ENCODE results near the gene ARHGAP28.
"Not testable (repeated sequence)": the region's sequence is repeated elsewhere in the genome, so short reads cannot be mapped to it uniquely, and the experiment has no call there.

The ARHGAP28 gene

GRCh38 chr18:6776188-6776587 lies 46.7 kb downstream of the ARHGAP28 start:
- no peak for DNase-seq (ENCODE audit: low read depth)

- no peak for DNase-seq (ENCODE audit: low read depth)
Measured at GRCh38 chr18:6777509-6777908, 48.0 kb downstream of the ARHGAP28 start.

GRCh38 chr18:6778459-6779247 lies 49.1 kb downstream of the ARHGAP28 start:
- no peak for DNase-seq (ENCODE audit: low read depth)

- DNase-seq (ENCODE audit: low read depth) = no peak
Measured at GRCh38 chr18:6781142-6781714, 51.7 kb downstream of the ARHGAP28 start.

GRCh38 chr18:6781796-6782195 lies 52.3 kb downstream of the ARHGAP28 start:
- peak; percentile 53 for DNase-seq (ENCODE audit: low read depth)

- no peak for DNase-seq (ENCODE audit: low read depth)
Measured at GRCh38 chr18:6782861-6783260, 53.3 kb downstream of the ARHGAP28 start.

- DNase-seq (ENCODE audit: low read depth) = no peak
Measured at GRCh38 chr18:6784046-6784445, 54.5 kb downstream of the ARHGAP28 start.

- DNase-seq (ENCODE audit: low read depth) = peak; percentile 19
Measured at GRCh38 chr18:6785001-6785400, 55.5 kb downstream of the ARHGAP28 start.

GRCh38 chr18:6785411-6785810 lies 55.9 kb downstream of the ARHGAP28 start:
- no peak for DNase-seq (ENCODE audit: low read depth)

GRCh38 chr18:6792391-6792790 lies 62.9 kb downstream of the ARHGAP28 start:
- no peak for DNase-seq (ENCODE audit: low read depth)

- no peak for DNase-seq (ENCODE audit: low read depth)
Measured at GRCh38 chr18:6793455-6793854, 63.9 kb downstream of the ARHGAP28 start.

GRCh38 chr18:6793986-6794385 lies 64.5 kb downstream of the ARHGAP28 start:
- no peak for DNase-seq (ENCODE audit: low read depth)

- no peak for DNase-seq (ENCODE audit: low read depth)
Measured at GRCh38 chr18:6795307-6795706, 65.8 kb downstream of the ARHGAP28 start.

GRCh38 chr18:6796511-6796910 lies 67.0 kb downstream of the ARHGAP28 start:
- DNase-seq (ENCODE audit: low read depth) = no peak

GRCh38 chr18:6797171-6797570 lies 67.7 kb downstream of the ARHGAP28 start:
- no peak for DNase-seq (ENCODE audit: low read depth)

GRCh38 chr18:6798896-6799295 lies 69.4 kb downstream of the ARHGAP28 start:
- no peak for DNase-seq (ENCODE audit: low read depth)

- not testable (repeated sequence) for DNase-seq (ENCODE audit: low read depth)
Measured at GRCh38 chr18:6800309-6800708, 70.8 kb downstream of the ARHGAP28 start.

GRCh38 chr18:6807515-6808257 lies 78.2 kb downstream of the ARHGAP28 start:
- DNase-seq (ENCODE audit: low read depth) = no peak

GRCh38 chr18:6810191-6810590 lies 80.7 kb downstream of the ARHGAP28 start:
- no peak for DNase-seq (ENCODE audit: low read depth)

GRCh38 chr18:6811816-6812215 lies 82.3 kb downstream of the ARHGAP28 start:
- DNase-seq (ENCODE audit: low read depth) = no peak

- DNase-seq (ENCODE audit: low read depth) = no peak
Measured at GRCh38 chr18:6814882-6815425, 85.4 kb downstream of the ARHGAP28 start.

- no peak for DNase-seq (ENCODE audit: low read depth)
Measured at GRCh38 chr18:6816154-6816553, 86.6 kb downstream of the ARHGAP28 start.

GRCh38 chr18:6819332-6819731 lies 89.8 kb downstream of the ARHGAP28 start:
- DNase-seq (ENCODE audit: low read depth) = no peak

Data from HS-27A (cell line).